GM23338 (cell line): ENCODE results near the gene HSPBP1.

Experiments
- CTCF ChIP-seq, 2 experiments: fragments of 200-600 bp in 1 of 2; sonication (generic) in 1 of 2; conservative IDR thresholded peaks; 2 replicates each; pipeline versions ENCODE4 v1.5.1 to v1.6.1; 2016 to 2017; ENCODE audit warnings: antibody characterized with exemption in 2 of 2, low read depth in 2 of 2, mild to moderate bottlenecking in 2 of 2, moderate library complexity in 1 of 2
- ETS1 ChIP-seq: IDR thresholded peaks from 2 replicates; pipeline ENCODE4 v1.6.1; 2016; ENCODE audit warnings: antibody characterized with exemption
- EZH2 ChIP-seq: fragments of 200-600 bp; sonication (generic); IDR thresholded peaks from one replicate; pipeline ENCODE4 v1.8.0; 2017; ENCODE audit warnings: antibody characterized with exemption, mild to moderate bottlenecking, low read depth; ENCODE audit not compliant: unreplicated experiment
- EZH2phosphoT487 ChIP-seq: fragments of 200-600 bp; sonication (generic); IDR thresholded peaks from one replicate; pipeline ENCODE4 v1.8.1; 2018; ENCODE audit warnings: antibody characterized with exemption; ENCODE audit not compliant: unreplicated experiment
- JUNB ChIP-seq: IDR thresholded peaks from one replicate; pipeline ENCODE4 v1.6.1; 2016; ENCODE audit warnings: antibody characterized with exemption; ENCODE audit not compliant: unreplicated experiment
- NANOG ChIP-seq: IDR thresholded peaks from 2 replicates; pipeline ENCODE4 v1.6.1; 2016; ENCODE audit warnings: antibody characterized with exemption, borderline replicate concordance
- POLR2AphosphoS5 ChIP-seq: IDR thresholded peaks from 2 replicates; pipeline ENCODE4 v1.6.1; 2016; ENCODE audit warnings: antibody characterized with exemption, low read depth

- TF ChIP-seq CTCF (conservative IDR thresholded peaks at IDR 0.05; ENCODE audit: low read depth in 2 of 2) (no peak), NANOG (no peak), EZH2 (no peak), EZH2phosphoT487 (no peak), JUNB (no peak), ETS1 (no peak), POLR2AphosphoS5 (no peak)
Measured at GRCh38 chr19:55269299-55269698, 10.6 kb downstream of the HSPBP1 start.
